Coronary artery (tissue), 2 donors: ENCODE measurements around the gene SEPTIN2.

Experiments
- DNase-seq: peaks from one replicate; pipeline ENCODE4 v3.0.0-alpha.2; 2017; ENCODE audit warnings: low spot score
- H3K27ac ChIP-seq, 2 donors: fragments of 200-600 bp; sonication (generic); one replicate each; pipeline ENCODE4 v1.5.1; 2016 to 2019
- H3K4me3 ChIP-seq: fragments of 200-600 bp; sonication (generic); 2 replicates; pipeline ENCODE4 v1.5.1; 2016; ENCODE audit warnings: mild to moderate bottlenecking, moderate library complexity
- TF ChIP-seq, protein P1 (sequence below): fragments of 200-600 bp; sonication (generic); IDR thresholded peaks from one replicate; pipeline ENCODE4 v1.5.1; 2019; ENCODE audit warnings: antibody characterized with exemption

The SEPTIN2 gene

DNA sequence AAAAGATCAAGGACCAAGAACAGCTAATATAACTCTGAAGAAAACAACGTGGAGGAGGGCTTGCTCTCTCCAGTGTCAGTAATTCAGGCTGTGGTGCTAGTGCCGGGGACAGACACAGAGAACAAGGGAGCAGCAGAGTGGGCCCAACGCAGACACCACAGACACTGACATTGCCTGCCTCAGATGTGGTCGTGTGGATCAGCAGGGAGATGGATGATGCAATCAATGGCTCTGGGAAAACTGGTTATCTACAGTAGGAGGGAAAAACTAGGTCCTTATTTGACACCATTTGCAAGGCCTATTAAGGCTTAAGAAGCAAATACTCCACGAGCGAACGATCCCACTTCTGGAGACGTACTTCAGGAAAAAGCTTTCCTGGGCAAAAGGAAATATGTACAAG lies 36.3 kb upstream of the SEPTIN2 start:
- TF ChIP-seq, protein P1, sequence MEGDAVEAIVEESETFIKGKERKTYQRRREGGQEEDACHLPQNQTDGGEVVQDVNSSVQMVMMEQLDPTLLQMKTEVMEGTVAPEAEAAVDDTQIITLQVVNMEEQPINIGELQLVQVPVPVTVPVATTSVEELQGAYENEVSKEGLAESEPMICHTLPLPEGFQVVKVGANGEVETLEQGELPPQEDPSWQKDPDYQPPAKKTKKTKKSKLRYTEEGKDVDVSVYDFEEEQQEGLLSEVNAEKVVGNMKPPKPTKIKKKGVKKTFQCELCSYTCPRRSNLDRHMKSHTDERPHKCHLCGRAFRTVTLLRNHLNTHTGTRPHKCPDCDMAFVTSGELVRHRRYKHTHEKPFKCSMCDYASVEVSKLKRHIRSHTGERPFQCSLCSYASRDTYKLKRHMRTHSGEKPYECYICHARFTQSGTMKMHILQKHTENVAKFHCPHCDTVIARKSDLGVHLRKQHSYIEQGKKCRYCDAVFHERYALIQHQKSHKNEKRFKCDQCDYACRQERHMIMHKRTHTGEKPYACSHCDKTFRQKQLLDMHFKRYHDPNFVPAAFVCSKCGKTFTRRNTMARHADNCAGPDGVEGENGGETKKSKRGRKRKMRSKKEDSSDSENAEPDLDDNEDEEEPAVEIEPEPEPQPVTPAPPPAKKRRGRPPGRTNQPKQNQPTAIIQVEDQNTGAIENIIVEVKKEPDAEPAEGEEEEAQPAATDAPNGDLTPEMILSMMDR, result no peak
- no peak for DNase-seq
- no peak overlapping the region for H3K4me3 ChIP-seq
- no peak overlapping the region for H3K27ac ChIP-seq

DNA sequence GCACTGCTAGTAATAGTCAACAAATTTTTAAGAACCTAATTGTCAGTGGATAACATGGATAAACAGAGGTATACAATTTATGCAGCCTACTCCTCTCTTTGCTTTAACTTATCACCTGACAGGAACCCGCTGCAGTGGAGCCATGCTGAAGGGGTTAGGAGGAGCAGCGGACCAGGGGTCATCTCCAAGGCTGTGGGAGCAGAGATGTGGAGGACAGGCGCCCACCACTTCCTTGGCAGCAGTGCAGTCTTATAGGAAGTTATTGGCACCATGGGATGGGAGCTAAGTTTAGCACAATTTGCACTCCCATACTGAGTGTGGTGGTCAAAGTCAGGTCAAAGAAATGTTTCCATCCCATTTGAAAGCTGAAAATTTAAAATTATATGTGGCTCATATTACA lies 35.9 kb upstream of the SEPTIN2 start:
- no peak overlapping the region for H3K4me3 ChIP-seq
- no peak for DNase-seq
- H3K27ac ChIP-seq, result no peak overlapping the region
- TF ChIP-seq, protein P1, result no peak

DNA sequence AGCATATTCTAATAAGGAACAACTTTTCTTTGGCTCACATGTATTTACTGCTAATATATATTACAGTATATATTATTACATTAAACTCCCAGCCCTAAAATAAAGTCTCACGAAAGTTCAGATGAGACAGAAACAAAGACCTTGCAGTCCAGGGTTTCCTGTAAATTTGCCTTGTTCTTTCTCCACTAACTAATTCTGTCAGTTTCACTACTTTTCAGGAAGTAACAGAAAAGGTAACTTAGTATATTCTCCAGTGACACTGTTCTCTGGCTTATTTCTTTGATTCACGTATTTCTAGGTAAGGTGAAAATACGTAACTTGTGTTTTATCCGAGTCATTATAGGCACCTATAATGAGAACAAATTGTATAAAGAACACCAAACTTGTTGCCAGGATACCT lies 35.4 kb upstream of the SEPTIN2 start:
- no peak overlapping the region for H3K27ac ChIP-seq
- no peak overlapping the region for H3K4me3 ChIP-seq
- TF ChIP-seq, protein P1, result no peak
- DNase-seq, result no peak

DNA sequence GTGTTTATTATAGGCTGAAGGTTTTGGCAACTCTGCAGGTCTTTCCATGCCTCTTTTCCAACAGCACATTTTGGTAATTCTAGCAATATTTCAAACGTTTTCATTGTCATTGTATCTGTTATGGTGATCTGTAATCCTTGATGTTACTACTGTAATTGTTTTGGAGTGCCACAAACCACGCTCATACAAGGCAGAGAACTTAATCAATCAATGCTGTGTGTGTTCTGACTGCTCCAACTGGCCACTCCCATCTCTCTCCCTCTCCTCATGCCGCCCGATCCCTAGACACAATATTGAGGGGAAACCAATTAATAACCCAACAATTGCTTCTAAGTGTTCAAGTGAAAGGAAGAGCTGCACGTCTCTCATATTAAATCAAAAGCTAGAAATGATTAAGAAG lies 33.2 kb upstream of the SEPTIN2 start:
- TF ChIP-seq, protein P1, result no peak
- Histone ChIP-seq H3K4me3 (no peak overlapping the region), H3K27ac (no peak overlapping the region)
- DNase-seq, result no peak

DNA sequence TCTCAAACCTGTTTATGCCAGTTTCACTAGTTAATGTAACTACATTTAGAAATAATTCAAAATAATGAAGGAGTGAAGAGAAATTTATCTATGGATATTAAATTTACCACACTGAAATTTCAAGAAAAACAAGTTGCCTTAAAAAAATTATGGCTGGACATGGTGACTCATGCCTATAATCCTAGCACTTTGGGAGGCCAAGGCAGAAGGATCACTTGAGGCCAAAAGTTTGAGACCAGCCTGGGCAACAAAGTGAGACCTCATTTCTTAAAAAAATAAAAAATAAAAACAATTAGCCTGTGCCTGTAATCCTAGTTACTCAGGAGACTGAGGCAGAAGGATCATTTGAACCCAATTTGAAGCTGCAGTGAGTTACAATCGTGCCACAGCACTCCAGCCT lies 30.1 kb upstream of the SEPTIN2 start:
- Histone ChIP-seq H3K27ac (no peak overlapping the region), H3K4me3 (no peak overlapping the region)
- TF ChIP-seq, protein P1, result no peak
- no peak for DNase-seq

DNA sequence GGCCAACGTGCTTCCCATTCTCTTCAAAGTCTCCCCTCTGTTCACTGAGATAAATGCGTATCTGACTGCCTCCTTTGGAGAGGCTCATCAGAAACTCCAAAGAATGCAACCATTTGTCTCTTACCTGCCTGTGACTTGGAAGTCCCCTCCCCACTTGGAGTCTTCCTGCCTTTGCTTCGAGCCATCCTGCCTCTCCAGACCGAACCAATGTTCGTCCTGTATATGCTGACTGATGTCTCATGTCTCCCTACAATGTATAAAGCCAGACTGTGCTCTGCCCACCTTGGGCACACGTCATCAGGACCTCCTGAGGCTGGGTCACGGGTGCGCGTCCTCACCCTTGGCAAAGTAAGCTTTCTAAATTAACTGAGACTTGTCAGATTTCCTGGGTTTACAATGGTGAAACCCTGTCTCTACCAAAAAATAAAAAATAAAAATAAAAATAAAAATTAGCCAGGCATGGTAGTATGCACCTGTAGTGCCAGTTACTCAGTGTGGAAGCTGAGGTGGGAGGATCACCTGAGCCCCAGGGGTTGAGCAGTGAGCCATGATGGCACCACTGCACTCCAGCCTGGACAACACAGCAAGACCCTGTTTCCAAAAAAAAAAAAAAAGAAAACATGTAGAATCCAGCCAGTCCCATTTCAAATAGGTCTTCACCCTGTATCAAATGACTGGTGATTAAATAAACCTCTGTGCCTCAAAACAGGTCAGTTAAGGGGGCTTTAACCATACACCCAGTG lies 29.2 kb upstream of the SEPTIN2 start:
- no peak overlapping the region for H3K27ac ChIP-seq
- TF ChIP-seq, protein P1, result no peak
- no peak overlapping the region for H3K4me3 ChIP-seq
- DNase-seq, result no peak

DNA sequence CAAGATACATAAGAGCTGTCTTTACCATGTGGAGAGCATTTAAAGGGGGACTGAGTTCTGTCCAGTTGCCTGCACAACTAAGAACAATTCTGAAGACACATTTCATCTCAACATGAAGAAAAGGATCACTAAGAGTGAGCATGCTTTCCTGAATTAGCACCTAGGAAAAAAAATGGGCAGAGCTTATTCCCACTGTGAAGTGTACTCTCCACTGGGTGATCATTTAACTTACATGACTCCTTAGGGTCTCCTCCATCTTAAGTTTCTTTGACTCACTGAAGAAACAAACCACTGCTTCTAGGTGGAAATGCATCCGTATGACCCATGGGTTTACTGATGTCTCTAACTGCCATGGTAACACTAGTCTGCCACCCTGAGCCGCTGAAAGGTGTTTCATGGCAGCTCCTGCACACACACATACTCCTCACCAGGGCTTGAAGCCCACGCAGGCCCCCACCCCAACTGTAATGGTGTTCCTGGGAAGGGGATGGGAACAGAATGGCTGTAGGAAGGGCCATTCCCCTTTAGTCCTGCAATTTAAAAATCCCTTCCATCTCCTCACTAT lies 27.3 kb upstream of the SEPTIN2 start:
- TF ChIP-seq, protein P1, result no peak
- DNase-seq, result no peak
- H3K27ac ChIP-seq, result no peak overlapping the region
- H3K4me3 ChIP-seq, result no peak overlapping the region
